Stimulated activated CD4-positive, alpha-beta T cell treated with anti-CD3 and anti-CD28 coated beads, Interleukin-15, amount 100 ng/mL, for 1 hour (primary cell): ENCODE data around the gene ADAP1.

ENCODE experiments used
- DNase-seq, 2 donors: peaks; one replicate each; pipeline ENCODE4 v3.0.0-alpha.2; 2020; ENCODE audit warnings: low read depth in 1 of 2, low spot score in 1 of 2

The ADAP1 gene

GRCh38 chr7:896346-897075 lies 58.0 kb downstream of the ADAP1 start:
- no peak for DNase-seq

GRCh38 chr7:895451-896052 lies 58.9 kb downstream of the ADAP1 start:
- DNase-seq: no peak

- DNase-seq: no peak
Observed at GRCh38 chr7:894927-895450, 59.5 kb downstream of the ADAP1 start.

GRCh38 chr7:894164-894867 lies 60.2 kb downstream of the ADAP1 start:
- DNase-seq: no peak

- DNase-seq: no peak
Observed at GRCh38 chr7:893686-894085, 60.8 kb downstream of the ADAP1 start.

- no peak for DNase-seq
Observed at GRCh38 chr7:892648-893593, 61.6 kb downstream of the ADAP1 start.

GRCh38 chr7:891805-892204 lies 62.7 kb downstream of the ADAP1 start:
- no peak for DNase-seq

GRCh38 chr7:891291-891690 lies 63.2 kb downstream of the ADAP1 start:
- DNase-seq: no peak

- no peak for DNase-seq
Observed at GRCh38 chr7:890868-891267, 63.6 kb downstream of the ADAP1 start.

- DNase-seq: no peak
Observed at GRCh38 chr7:889391-889790, 65.1 kb downstream of the ADAP1 start.

GRCh38 chr7:889025-889390 lies 65.5 kb downstream of the ADAP1 start:
- DNase-seq: no peak

- DNase-seq: no peak
Observed at GRCh38 chr7:888081-889024, 66.1 kb downstream of the ADAP1 start.

GRCh38 chr7:887488-887820 lies 67.0 kb downstream of the ADAP1 start:
- DNase-seq: no peak

- no peak for DNase-seq
Observed at GRCh38 chr7:886626-887487, 67.6 kb downstream of the ADAP1 start.

GRCh38 chr7:885893-886625 lies 68.4 kb downstream of the ADAP1 start:
- no peak for DNase-seq

GRCh38 chr7:885261-885892 lies 69.1 kb downstream of the ADAP1 start:
- DNase-seq: no peak

GRCh38 chr7:884191-885003 lies 70.1 kb downstream of the ADAP1 start:
- DNase-seq: no peak
